GM21576 (cell line): ENCODE data around the gene RGPD4.

Source experiments
- ATAC-seq: cut with Tn5 transposase; IDR thresholded peaks from one replicate; pipeline ENCODE4 v1.9.1; 2021; ENCODE audit warnings: mild to moderate bottlenecking, moderate library complexity; ENCODE audit not compliant: unreplicated experiment

The RGPD4 gene

GRCh38 chr2:107927034-107927534, 100.4 kb downstream of the RGPD4 start:
- ATAC-seq = no peak

- ATAC-seq = no peak
Observed at GRCh38 chr2:107931412-107931811, 104.7 kb downstream of the RGPD4 start.

GRCh38 chr2:107932488-107932887, 105.8 kb downstream of the RGPD4 start:
- no peak for ATAC-seq

DNA sequence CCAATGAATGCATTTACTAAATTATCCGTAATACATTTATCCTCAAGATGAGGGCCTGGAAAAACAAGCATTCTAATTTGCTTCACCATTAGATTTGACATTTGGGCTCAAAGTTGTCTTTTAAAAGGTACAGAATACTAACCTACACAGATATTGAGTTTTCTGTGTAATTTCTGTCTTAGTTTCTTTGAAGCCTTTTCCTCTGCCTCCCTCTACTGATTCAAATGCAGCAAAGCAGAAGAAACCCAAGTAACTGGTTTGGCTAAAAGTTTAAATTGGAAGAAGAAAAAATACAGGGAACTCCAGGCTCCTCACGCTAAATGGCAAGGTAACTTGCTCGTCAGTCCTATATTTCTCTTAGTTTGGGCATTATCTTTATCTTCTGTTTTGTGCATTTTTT, 106.3 kb downstream of the RGPD4 start:
- no peak for ATAC-seq

GRCh38 chr2:107936433-107937359, 110.0 kb downstream of the RGPD4 start:
- no peak for ATAC-seq
